Amniotic stem cell (primary cell): ENCODE results near the gene PDE4B.

Experiments
- DNase-seq: peaks from one replicate; lab custom pipeline; 2025; lab: John Stamatoyannopoulos, UW

PDE4B gene

DNA sequence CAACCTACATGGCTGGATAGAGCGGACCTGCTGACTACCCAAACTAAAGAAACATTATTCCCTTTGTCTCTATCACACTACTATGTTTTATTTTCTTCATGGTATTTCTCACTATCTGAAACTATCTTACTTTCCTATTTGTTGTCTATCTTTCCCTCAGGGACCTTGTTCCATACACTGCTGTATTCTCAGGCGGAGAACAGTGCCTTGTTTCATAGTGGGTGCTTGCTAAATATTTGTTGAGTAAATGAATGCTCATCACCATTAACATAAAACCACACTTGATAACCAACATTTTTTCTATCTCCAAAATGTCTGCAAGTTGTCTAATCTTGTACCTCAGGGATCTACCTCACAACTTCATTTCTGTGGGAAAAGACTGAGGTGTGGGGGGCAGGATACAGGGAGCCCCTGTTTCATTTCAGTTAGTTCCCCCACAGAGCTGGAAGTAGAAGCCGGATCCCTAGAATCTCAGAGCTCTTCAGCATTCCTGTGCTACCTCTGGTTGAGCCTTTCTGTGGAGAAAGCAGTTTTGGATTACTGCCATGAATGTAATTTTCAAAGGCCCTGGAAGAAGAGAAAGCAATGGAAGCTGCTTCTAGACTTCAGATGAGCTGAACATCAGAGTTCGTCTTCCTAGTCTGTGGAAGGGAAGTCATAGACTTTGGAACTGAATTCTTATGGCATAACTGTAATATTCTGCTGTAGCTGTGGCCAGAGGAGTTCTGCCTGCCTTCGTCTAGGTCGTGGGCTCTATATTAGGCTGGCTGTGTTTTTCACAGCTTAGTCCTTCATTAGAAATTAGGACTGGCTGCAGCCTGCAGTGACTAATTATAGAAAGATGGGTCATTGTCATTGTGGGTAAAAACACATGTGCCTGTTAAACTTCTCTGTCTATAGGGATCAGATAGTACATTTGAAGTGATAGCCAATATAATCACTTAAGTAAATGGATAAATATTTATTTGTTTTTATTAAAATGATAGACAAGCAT lies 448.1 kb downstream of the PDE4B start:
- no peak for DNase-seq

DNA sequence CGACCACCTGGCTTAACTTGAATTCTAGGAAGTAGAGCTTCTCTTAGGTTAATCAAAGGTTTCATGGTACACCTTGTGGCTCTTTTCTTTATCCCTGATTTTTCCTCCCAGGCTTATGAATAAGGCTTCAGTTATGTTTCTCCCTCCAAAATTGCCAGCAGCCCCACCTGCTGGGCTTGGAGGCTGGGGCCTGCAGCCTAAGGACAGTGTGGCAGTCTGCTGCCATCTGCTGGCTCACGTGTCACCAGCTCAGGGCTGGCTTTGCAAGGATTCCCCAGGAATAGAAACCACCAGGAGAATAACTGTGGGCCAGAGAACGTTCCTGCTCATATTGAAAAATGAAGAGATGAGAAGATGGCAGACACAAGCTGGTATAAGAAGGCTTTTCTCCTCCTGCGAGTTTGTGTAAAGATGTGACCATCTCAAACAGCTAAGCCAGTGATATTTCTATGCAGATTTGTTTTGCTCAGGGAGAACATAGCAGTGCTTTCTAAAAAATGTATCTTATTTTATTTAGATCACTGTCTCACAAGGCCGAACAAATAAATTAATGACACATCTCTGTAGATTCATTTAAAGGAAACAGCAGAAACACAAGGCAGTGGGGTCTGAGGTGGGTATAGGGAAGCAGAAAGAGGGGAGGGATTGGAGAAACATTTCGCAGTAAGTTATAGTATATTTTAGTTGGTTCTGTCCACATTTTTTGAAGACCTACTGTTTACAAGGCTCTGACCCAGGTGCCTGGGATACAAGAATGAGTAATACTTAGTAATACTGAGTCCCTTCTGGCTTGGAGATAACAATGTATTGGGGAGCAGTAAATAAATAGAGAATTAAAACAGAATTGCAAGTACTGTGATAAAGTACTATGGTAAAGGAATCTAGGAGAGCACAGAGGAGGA lies 450.2 kb downstream of the PDE4B start:
- peak; percentile 83 for DNase-seq

DNA sequence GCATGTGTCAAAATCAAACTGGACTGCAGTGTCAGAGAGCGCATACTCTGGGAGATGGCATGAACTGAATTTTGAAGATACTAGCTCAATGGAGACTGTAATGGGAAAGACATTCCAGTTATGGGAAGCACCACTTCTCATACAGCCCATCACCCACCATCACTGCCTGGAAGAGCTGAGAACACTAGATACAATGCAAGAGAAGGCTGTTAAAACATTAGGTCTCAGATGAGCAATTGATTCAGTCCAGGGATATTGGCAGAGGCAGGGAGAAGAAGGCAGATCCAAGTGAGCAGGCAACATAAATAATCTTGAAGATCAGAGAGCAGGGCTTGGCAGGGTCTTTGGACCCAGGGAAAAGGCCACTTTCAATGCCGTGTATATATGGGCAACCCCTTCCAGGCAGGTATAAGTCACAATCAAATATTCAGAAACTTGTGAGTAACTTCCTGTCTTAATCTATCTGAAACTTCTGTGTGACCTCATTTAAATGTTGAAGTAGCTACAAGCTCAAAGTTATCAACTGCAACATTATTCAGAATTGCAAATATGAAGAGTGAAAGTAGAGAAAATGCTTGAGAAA lies 450.9 kb downstream of the PDE4B start:
- no peak for DNase-seq

DNA sequence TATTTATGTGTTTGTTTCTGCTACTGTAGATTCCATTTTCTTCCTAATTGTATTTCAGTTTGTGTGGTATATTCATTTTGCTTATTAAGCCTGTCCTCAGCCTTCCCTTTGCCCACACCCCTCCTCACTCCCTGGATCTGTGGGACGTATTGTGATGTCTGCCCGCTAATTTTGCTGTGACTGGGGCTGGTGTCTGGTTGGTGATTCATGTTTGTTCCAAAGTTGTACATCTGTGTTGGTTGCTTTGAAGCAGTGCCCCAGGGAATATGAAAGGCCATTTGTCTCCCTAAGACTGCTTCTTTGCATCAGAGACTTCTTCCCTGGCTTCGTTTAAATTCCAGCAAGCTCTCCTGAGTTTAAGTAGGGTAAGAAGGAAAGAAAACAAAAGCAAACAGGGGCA lies 451.7 kb downstream of the PDE4B start:
- DNase-seq = no peak

DNA sequence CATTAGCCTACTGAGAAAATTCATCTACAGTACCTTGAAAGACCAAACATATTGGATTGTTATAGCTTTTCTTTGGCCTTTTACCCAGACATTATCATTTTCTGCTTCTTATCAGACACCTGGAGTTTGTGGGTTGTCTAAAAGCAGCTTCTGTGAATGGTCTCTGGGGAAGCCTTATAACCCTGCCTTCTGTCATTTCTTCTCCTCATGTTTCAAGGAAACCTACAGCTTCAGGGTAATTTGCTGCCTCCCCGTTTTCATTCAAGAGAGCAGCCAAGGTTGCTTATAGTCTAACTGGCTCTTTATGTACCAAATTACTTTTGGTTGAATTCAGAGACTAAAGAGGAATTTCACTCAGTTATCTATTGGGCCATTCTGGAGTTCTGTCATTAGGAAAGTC lies 453.0 kb downstream of the PDE4B start:
- no peak for DNase-seq

DNA sequence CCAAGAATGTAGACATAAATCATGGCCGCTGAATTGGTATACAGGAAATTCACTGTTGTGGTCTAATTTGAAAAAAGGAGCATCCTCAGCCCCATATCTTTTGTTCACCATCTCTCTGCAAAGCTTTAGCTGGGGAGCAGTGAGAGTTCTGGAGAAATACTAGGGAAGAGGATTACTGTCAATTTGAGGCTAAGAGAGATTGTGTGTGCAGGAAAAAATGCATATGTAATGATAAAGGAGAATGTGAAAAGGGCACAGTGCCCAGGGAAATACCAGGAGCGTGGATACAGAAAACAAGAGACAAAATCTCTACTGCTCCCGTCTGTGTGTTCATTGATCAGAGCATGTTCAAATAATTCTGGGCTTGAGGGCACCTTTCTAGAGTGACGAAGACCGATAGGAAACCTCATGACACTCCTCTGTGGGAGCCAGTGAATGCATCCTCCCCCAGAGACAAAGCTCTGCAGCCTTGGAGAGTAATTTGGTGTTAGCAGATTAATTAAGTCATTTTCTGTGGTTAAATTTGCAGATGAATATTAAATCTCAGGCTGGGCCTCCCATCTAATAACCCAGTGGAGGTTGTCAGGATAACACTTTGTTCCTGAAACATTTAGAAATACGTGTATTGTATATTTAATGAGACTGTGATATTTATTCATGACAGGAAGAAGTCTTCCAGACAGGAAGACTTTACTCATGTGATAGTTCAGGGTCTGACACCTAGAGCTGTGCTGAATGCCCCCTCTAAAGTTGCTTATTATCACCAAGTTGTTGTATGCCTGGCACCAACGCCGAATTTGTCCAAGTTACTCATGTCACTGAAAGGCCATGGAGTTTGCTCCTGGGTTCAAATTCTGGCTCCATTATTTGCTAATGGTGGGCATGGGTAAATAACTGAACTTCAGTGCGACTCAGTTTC lies 453.9 kb downstream of the PDE4B start:
- DNase-seq = no peak

DNA sequence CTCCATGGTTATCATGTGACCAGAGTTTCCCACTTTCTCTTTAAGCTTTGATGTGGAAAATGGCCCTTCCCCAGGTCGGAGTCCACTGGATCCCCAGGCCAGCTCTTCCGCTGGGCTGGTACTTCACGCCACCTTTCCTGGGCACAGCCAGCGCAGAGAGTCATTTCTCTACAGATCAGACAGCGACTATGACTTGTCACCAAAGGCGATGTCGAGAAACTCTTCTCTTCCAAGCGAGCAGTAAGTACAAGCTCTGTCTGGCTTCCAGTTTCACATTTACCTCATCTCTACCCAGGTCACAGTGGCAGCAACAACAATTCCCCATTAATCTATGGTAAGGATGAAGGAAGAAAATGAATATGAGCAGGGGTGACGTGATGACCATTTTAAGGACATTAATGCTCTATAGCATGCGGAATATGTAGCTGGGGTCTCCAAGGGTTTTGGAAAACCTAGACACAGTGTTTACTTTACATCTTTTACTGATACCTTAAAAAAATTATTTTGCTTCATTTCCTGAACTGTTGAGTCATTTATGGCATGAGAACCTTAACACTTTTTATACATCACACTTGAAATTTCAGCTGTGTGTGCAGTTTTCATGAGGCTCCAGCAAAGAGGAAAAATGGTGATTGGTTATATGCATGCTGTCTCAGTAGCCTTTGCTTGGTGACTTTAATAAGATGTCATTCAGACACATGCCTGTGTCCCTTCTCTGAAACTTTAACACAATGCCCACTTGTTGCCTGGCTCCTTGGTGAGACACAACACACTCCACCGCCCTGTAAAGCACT lies 454.9 kb downstream of the PDE4B start:
- no peak for DNase-seq

DNA sequence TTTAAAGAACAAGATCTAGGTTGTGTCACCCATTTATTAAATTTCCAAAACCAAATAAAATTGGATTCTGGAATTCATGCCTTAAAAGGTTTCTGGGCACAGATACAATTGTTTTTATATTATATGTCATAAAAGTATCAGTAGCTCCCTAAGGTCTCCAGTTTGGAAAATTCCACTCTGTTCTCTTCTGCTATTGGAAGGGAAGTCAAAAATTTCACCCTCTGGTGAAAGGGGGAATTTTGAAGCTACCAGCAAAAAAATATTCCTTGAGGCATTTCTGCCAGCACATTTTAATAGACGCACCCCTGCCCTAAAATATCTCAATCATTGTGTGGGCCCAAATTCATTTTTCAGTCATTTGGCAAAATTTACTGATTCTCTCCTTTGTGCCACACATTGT lies 455.6 kb downstream of the PDE4B start:
- DNase-seq = no peak

DNA sequence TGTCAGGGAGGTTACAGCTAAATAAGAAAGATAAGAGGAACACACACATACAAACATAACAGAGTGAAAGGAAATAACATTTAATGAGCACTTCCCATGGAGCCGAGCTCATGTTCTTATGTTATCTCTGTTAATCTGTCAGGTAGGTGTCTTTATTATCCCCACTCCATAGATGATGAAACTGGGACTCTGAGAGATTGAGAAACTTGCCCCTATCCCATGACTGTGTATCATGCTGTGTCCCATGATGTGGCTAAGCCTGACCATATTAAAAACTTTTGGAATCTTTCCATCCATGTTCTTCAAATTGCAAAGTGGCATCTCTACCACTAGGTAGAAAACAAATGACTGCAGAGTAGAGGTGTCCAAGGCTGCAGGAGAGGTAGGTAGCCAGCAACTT lies 456.1 kb downstream of the PDE4B start:
- no peak for DNase-seq

DNA sequence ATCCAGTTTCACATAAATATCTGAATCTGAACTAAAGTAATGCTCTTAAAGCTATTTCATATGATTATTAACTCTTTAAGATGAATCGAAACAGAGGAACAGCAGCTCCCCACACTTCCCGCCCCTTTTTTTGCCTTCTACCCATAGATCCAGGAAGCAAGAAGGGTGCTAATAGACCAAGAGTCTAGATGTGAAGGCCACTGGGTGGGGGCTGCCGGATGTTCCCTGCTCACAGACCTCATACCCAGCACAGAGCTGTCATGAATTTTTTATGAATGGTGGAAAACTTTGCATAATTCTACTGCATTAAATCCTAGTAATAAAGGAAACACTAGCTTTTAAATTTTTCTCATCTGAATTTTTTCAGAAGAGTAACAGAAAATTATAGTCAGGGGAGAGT lies 457.4 kb downstream of the PDE4B start:
- no peak for DNase-seq

DNA sequence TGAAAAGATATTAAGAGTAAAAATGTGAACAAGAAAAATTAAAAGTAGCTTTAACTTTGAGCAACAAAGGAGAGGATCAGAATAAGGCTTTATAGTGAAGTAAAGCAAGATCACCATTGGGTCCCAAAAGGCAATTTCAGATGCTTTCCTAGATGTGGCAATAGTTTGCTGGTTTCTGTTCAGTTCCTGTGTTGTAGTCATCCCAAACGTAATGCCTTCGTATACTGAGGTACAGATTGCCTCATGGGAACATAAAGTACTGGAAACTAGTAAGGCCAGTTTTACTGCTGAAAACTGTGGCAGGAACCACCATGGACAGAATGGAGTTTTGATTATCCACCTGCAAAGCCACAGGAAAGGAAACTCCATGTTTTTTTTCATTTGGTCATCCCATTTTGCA lies 457.8 kb downstream of the PDE4B start:
- DNase-seq = no peak

DNA sequence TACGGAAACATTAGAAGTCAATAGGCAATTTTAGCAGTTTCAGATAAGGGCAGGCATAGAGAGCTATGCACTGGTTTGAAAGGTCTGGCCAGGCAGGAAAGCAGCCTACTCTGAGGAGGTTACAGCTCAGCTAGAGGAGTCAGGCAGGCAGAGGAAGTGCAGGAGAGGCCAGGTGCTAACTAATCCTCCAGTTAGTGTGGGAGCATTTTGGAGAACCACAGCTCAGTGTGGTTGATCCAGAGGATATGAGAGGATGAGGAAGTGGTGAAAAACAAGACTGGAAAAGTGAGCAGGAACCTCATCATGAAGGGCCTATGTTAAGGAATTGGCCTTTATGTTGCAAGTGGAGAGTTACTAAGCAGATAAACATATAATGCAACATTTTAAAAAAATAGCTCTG lies 458.9 kb downstream of the PDE4B start:
- no peak for DNase-seq

DNA sequence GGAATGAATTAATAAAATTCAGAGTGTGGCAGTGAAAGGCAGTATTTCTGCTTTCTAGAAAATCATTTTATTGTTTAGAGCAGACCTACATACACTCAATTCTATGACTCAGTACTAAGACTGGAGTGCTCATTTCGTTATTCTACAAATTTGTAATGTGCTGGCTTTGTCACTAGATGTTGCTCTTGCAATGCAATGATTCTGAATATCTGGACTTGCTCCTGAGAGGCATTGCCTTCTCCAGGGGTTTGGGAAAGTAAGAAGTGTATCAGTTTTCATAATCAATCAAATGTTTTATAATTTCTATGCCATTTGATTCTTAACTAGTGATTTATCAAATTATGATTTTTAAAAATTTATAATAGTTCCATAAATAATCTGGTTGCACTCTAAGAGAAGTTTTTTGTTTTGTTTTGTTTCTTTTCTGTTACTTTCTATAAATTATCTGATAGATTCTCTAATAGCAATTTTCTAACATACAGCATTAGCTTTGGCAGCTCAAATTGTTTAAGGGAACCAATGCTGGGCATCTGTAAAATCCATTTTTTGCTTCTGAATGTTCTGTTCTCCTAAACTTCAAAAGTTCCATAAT lies 460.7 kb downstream of the PDE4B start:
- DNase-seq = peak; percentile 37

DNA sequence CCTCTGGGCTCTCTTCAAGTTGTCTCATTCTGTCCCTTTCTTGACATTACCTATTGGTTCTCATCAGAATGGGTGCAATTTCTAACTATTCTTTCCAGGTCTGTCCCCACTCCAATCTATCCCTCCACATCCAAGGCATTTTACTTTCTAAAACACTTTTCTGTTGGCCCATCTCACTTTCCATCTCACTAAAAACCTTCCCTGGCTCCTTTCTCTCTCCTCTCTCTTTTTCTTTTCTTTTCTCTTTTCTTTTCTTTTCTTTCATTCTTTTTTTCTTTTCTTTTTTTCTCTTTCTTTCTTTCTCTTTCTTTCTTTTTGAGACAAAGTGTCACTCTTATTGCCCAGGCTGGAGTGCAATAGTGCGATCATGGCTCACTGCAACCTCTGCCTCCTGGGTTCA lies 462.1 kb downstream of the PDE4B start:
- no peak for DNase-seq

DNA sequence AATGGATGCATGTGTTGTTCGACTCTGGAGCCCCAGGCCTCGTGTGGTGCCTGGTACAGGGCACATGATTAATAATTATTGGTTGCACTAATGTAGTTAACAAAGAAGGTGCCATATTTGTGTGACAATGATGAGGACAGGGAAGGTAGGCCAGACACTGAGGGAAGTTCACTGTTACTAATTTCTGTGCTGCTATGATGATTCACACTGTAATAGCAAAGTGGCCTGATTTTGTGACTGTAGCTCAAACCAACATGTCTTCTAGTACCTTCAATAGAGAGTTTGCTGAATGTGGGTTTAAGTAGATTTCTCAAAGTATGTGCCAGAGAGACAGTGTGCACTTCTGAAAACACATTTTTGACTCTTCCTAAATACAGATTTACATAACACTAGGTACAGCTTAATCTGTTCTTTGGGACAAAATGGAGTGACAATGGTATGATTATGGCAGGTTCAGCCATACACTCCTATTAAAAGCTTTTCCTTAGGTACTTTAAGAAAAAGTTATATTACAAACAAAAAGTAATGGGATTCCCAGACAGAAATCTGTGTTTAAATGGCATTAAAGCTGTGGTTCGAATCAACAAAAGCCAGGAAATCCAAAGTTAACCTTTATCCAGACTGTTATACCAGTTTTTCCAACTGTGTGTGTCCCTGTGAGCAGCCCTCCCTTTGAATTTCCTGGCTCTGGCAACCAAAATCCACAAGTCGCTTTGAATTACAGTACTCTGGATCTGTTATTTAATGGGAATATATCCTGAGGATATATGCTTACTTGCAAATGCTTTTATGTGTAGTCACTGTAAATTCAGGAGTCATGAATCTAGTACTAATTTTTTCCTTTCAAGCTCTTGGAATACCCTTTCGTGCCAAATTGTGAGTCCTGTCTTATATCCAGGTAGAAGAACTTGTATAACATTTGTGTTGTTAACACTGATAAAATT lies 464.2 kb downstream of the PDE4B start:
- DNase-seq = peak; percentile 34

DNA sequence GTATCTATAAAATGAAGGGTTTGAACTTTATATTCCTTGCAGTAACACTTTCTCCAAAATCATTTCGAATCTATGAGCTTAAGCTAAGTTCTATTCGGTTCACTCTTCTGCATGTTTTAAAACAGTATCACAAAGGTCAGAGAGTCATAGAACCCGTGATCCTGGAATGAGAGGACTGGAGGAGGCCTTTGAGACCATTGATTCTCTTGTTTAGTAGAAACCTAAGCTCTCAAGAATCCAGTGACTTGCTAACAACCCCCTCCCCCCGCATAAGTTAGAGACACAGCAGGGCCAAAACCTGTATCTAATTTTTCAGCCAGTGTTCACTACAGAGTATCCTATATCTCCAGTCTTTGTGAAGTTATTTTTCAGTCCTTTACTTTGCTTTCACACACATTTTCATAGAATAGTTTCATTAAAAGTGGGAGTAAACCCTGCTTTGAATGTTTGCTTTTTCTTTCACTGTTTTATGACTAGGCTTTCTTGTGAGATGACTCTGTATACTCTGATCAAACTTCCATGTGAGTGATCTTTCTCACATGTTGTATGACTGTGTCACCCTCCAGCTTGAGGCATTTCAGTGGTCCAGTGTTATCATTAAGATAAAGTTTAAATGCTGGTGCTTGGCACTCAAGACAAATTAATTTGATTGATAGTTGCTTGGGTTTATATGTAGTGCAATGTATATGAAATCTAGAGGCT lies 465.9 kb downstream of the PDE4B start:
- DNase-seq = no peak

DNA sequence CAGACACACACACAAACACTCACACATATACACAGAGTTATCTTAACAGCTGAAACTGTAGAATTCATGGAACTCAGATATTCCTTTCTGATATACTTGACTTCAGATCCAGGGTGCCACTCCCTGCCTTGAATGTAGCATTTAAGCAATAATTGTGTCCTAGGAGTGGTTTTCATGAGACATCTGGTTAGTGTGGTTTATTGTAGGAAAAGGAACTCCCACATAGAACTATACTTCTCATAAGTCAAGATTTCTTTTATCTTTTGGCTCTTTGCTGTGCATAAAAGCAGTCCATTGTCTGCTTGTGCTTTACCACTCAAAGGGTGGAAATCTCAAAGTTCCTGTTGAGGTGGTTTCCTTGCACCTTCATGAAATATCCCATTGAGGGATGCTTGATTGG lies 468.7 kb downstream of the PDE4B start:
- no peak for DNase-seq

DNA sequence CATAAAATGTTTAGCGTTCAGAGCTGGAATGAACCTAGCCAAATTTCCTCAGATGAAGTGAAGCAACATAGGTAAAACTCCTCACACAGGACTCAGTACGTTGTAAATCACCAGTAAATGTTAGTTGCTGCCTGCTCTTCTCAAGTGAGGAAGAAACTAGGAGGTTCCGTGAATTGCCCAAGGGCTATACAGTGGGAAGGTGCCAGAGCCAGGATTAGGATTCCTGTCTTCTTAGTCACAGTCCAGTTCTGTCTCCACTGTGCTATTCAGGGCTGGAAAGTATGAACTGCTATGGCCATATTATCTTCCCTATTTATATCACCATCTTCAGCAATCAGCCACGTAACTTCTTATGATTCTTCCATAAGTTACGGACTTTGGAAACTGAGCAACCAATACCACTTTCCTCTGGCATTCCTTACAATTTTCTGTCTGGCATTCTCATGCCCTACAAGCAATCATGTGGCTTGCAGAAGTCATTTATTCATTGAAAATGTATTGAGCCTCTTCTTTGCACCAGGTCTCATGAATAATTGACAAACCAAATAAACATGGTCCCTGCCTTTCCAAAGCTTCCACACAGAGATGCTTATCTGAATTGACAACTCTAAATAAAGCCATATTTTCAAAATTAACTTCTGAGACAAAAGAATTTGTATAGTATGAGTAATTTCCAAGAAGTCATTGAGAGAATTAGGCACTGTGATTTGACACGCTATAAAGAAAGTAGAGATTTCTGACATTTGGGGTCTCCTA lies 469.7 kb downstream of the PDE4B start:
- peak; percentile 86 for DNase-seq
